Anterior cingulate cortex (tissue), 58 donors: ENCODE results near the gene SPATA1.
"Not testable (repeated sequence)": the region's sequence is repeated elsewhere in the genome, so short reads cannot be mapped to it uniquely, and the experiment has no call there.

Source experiments
- DNase-seq, 58 donors: peaks; one replicate each; lab custom pipeline; 2025; lab: John Stamatoyannopoulos, UW

Gene SPATA1

GRCh38 chr1:84506002-84506728 is at the start of gene SPATA1, which contains the start of gene GNG5:
Gene SPATA1, plus strand, starts transcription at chr1:84506386. Its CDS starts 9,974 bp downstream, at chr1:84516360.
Gene GNG5, minus strand, starts transcription at chr1:84506581. Its CDS starts 490 bp downstream, at chr1:84506091.
- DNase-seq: peak; percentile 64 to 97 (median 90)

GRCh38 chr1:84462118-84462517 is 44.1 kb upstream of the SPATA1 start:
- no peak for DNase-seq

- no peak for DNase-seq
Measured at GRCh38 chr1:84467298-84467697, 38.9 kb upstream of the SPATA1 start.

- no peak for DNase-seq
Measured at GRCh38 chr1:84476225-84476624, 30.0 kb upstream of the SPATA1 start.

GRCh38 chr1:84478876-84479868 is 27.0 kb upstream of the SPATA1 start, which contains the start of gene RPF1:
Gene RPF1, plus strand, starts transcription at chr1:84479266. Its CDS starts 16 bp downstream, at chr1:84479282.
- peak; percentile 9 to 90 (median 67) for DNase-seq

GRCh38 chr1:84479998-84480397 is 26.2 kb upstream of the SPATA1 start:
- no peak for DNase-seq

GRCh38 chr1:84480650-84481049 is 25.5 kb upstream of the SPATA1 start:
- no peak for DNase-seq

- DNase-seq: no peak
Measured at GRCh38 chr1:84481317-84481716, 24.9 kb upstream of the SPATA1 start.

GRCh38 chr1:84488107-84488506 is 18.1 kb upstream of the SPATA1 start:
- DNase-seq: no peak

- no peak for DNase-seq
Measured at GRCh38 chr1:84489766-84490165, 16.4 kb upstream of the SPATA1 start.

- no peak for DNase-seq
Measured at GRCh38 chr1:84492726-84493125, 13.5 kb upstream of the SPATA1 start.

GRCh38 chr1:84493747-84494146 is 12.4 kb upstream of the SPATA1 start:
- no peak for DNase-seq

GRCh38 chr1:84496498-84496897 is 9.7 kb upstream of the SPATA1 start:
- no peak for DNase-seq

GRCh38 chr1:84497631-84498275 is 8.4 kb upstream of the SPATA1 start:
- no peak for DNase-seq

GRCh38 chr1:84502927-84503326 is 3.3 kb upstream of the SPATA1 start:
- DNase-seq: no peak

- DNase-seq: peak in 3 of 58 donors; percentile 19 to 38 (median 26)
Measured at GRCh38 chr1:84504580-84505492, 1.4 kb upstream of the SPATA1 start.

- DNase-seq: peak in 20 of 58 donors; percentile 23 to 80 (median 62)
Measured at GRCh38 chr1:84505493-84506001, 639 bp upstream of the SPATA1 start.

GRCh38 chr1:84506729-84507453 is 705 bp downstream of the SPATA1 start:
- DNase-seq: no peak

- DNase-seq: not testable (repeated sequence)
Measured at GRCh38 chr1:84507887-84508286, 1.7 kb downstream of the SPATA1 start.
